Measurements from ENCODE around the gene EML5. TPM values are rescaled to one million over a fixed set of nuclear protein-coding genes. Genes with fewer than 3 reads are reported as not detected.
A peak's percentile ranks its signal among the peaks of the same experiment; 100 is the strongest.

The EML5 gene
- total and polyA plus RNA-seq, 2 of the 13 experiments (the other 11 are each of a cell fraction or from before 2014, with no cell fraction given) = 0.11 TPM; not detected in 1

- TF ChIP-seq REST (IDR thresholded peaks at IDR 0.05; ENCODE audit: borderline replicate concordance in 1 of 2, low read depth in 1 of 2, low read length in 2 of 2) (0 out of 4 replicates have a peak, but pooled peaks of 1 of the 2 experiments have one; percentile 13), CENPBD1 (CRISPR knock-in tag; IDR thresholded peaks at IDR 0.05; ENCODE audit: borderline replicate concordance, low read depth) (no peak; the same call in 1 of the 2 replicates), RORA (CRISPR knock-in tag; IDR thresholded peaks at IDR 0.05) (no peak), JUND (CRISPR knock-in tag; IDR thresholded peaks at IDR 0.05) (no peak; the same call in 1 of the 2 replicates), MYC (CRISPR knock-in tag; IDR thresholded peaks at IDR 0.05; ENCODE audit: borderline replicate concordance) (peak; percentile 72), THAP8 (CRISPR knock-in tag; IDR thresholded peaks at IDR 0.05; ENCODE audit: borderline replicate concordance) (peak; percentile 79; the same call in 1 of the 2 replicates), ZNF329 (CRISPR knock-in tag; IDR thresholded peaks at IDR 0.05; ENCODE audit: low read depth) (peak; percentile 87; the same call in 1 of the 2 replicates), MEIS1 (CRISPR knock-in tag; IDR thresholded peaks at IDR 0.05; ENCODE audit: borderline replicate concordance) (peak; percentile 92), ATF7-NPFF (CRISPR knock-in tag; IDR thresholded peaks at IDR 0.05; ENCODE audit: low read depth) (peak; percentile 90), ZNF501 (CRISPR knock-in tag; IDR thresholded peaks at IDR 0.05) (peak; percentile 97), ARID3A (IDR thresholded peaks at IDR 0.05; ENCODE audit: low read depth, low read length) (no peak), ZNF44 (CRISPR knock-in tag; IDR thresholded peaks at IDR 0.05) (peak; percentile 81; the same call in 1 of the 2 replicates), DR1 (CRISPR knock-in tag; IDR thresholded peaks at IDR 0.05) (peak; percentile 76), MXI1 (IDR thresholded peaks at IDR 0.05; ENCODE audit: borderline replicate concordance, low read depth, low read length) (peak; percentile 92), ISX (CRISPR knock-in tag; conservative IDR thresholded peaks at IDR 0.05) (no peak; the same call in 1 of the 2 replicates), DRAP1 (CRISPR knock-in tag; IDR thresholded peaks at IDR 0.05) (peak; percentile 33; the same call in 1 of the 2 replicates), NR2F6 (IDR thresholded peaks at IDR 0.05) (no peak), NR2F6 (CRISPR knock-in tag; IDR thresholded peaks at IDR 0.05) (peak; percentile 7; the same call in 1 of the 2 replicates), ZNF124 (CRISPR knock-in tag; IDR thresholded peaks at IDR 0.05) (peak; percentile 41; the same call in 1 of the 2 replicates), GMEB2 (CRISPR knock-in tag; IDR thresholded peaks at IDR 0.05; ENCODE audit: low read depth) (peak; percentile 65)
Observed at GRCh38 chr14:88562831-88563686, 229.7 kb downstream of the EML5 start, which contains the start of gene ZC3H14 (continued).
